Stimulated activated CD8-positive, alpha-beta memory T cell treated with anti-CD3 and anti-CD28 coated beads, Interleukin-12 subunit alpha, Interleukin-12 subunit beta, amount 100 ng/mL, for 4 hours (primary cell): ENCODE data around the gene FPGS.
"Not testable (repeated sequence)": the region's sequence is repeated elsewhere in the genome, so short reads cannot be mapped to it uniquely, and the experiment has no call there.

Source experiments
- DNase-seq: peaks from one replicate; pipeline ENCODE4 v3.0.0-alpha.2; 2020; ENCODE audit warnings: low read depth

Gene FPGS

DNA sequence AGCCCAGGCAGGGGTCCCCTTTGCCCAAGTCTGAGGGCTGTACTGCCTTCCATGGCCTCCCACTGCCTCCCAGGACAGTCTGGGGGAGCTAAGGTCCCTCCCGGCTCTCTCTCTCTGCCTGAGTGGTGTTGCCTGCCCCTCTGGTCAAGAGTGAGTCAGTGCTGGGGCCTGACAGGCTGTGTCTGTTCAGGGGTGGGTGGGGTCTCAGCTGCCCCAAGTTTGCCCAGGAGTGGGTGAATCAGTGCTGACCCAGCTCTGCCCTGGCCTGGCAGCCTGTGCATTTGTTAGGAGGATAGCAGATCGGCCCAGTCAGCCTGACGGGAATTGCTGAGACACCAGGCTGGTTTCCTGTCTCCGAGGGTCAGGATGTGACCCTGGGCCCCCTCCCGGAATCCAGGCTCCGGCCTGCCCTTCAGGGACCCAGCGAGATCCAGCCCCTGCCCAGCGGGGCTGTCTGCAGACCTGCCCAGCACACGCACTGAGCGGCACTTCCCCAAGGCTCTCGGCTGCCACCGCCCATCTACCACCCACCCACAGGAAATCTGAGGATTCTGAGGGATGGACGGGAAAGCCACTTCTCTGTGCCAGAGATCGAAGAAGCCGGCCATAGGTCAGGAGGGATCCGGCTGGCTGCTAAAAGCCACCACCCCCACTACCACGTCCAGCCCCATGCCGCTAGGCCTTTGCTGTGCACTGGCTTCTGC is 35.8 kb downstream of the FPGS start:
- DNase-seq: no peak

DNA sequence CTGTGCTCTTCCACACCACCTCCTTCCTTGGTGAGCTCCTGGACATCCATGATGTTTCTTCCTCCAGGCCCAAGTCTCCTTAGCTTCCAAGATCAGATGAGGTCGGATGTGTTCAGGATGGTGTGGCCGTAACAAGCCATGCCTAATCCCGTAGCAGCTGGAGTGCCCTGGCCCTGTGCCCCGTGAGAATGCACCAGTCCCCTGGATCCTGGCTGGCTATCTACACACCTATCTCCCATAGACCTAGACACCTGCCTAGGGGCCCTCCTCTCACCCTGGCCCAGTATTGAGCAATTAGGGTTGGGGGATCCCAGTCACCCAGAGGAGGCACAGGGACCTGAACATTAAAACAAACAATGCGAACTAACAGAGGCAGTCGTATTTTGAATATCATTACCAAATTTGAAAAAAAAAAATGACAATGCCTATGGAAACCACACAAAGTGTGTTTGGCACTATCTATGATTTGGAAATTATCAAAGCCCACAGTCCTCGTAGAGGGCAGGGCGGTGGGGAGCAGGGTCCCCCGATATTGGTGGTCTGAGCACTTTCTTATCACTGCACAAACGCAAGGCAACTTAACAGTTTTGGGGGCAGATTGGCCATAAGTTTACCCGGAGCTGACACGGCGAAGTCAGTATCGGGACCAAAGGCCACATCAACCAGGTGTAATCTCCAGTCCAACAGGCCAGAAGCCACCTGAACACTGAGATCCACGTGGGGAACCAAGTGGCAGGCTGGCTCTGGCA is 38.6 kb downstream of the FPGS start:
- no peak for DNase-seq

DNA sequence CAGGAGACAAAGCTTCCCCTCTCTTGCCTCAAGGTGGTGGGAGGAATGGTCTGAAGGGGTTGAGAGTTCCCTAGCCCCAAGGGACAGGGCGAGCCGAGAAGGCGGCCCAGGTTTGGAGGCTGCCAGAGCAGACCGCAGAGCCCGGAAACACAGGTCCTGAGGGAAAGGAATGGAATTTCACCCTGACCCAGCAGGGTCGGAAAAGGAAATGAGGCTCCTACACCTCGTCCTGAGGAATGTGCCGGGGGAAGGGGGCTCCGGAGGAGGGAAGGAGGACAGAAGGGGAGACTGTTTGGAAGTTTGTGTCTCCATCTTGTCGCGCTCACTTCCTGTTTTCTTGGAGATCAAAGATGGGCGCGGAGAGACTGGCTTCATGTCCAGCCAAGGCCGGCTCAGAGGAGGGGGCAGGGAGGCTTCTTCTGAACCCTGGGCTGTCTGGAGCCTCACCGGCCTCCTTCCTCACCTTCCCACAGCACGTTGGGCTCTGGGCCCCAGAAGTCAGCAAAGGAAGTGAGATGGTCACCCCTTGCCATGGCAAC is 42.2 kb downstream of the FPGS start:
- DNase-seq: no peak

DNA sequence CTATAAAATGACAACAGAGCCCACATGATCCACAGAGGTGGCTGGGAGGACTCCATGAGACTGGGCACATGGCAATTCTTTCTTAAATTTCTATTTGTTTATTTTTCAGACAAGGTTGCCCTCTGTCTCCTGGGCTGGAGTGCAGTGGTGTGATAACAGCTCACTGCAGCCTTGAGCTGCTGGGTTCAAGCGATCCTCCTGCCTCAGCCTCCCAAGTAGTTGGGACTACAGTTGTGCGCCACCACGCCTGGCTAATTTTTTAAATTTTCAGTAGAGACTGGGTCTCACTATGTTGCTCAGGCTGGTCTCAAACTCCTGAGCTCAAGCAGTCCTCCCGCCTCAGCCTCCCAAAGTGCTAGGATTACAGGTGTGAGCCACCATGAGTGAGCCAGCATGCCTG is 42.9 kb downstream of the FPGS start:
- DNase-seq: not testable (repeated sequence)

- DNase-seq: no peak
Measured at GRCh38 chr9:127846443-127847177, 43.9 kb downstream of the FPGS start.

GRCh38 chr9:127847178-127847510 is 44.5 kb downstream of the FPGS start:
- DNase-seq: no peak

DNA sequence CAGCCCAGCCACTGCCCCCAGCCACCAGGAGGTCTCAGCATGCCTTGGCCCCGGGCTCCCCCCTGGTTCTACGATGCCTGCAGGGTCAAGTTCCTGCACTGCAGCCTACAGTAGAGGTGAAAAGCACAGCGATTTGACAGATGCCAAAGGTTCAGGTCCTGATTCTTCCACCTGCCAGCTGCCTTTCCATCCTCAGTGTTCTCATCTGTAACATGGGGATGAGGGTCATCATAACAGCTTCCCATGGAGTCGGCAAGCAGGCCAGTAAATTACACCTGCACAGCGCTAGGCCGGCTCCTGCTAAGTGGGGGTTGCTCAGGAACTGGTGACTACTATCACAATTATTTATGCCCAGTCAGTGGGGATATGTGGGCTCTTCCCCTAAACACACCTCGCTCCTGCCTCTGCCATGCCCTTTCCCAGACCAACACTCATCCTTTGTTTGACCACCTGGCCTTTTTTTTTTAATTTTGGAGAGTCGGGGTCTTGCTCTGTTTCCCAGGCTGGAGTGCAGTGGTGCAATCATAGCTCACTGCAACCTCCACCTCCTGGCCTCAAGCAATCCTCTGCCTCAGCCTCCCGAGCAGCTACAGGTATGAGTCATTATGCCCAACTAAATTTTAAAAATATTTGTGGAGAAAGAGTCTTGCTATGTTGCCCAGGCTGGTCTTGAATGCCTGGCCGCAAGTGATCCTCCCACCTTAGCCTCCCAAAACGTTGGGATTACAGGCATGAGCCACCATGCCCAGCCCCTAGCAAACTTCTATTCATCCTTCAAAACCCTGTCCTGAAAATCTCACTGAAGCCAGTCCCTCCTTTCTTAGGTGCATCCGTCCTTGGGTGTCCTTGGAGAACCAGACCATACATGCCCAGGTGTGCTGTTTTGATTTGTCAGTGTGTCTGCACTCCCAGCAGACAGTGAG is 45.4 kb downstream of the FPGS start:
- DNase-seq: no peak

GRCh38 chr9:127848756-127849504 is 46.2 kb downstream of the FPGS start:
- no peak for DNase-seq

GRCh38 chr9:127850286-127850830 is 47.7 kb downstream of the FPGS start:
- DNase-seq: no peak

GRCh38 chr9:127852829-127853228 is 50.1 kb downstream of the FPGS start:
- DNase-seq: no peak

GRCh38 chr9:127853312-127854183 is 50.9 kb downstream of the FPGS start:
- no peak for DNase-seq

DNA sequence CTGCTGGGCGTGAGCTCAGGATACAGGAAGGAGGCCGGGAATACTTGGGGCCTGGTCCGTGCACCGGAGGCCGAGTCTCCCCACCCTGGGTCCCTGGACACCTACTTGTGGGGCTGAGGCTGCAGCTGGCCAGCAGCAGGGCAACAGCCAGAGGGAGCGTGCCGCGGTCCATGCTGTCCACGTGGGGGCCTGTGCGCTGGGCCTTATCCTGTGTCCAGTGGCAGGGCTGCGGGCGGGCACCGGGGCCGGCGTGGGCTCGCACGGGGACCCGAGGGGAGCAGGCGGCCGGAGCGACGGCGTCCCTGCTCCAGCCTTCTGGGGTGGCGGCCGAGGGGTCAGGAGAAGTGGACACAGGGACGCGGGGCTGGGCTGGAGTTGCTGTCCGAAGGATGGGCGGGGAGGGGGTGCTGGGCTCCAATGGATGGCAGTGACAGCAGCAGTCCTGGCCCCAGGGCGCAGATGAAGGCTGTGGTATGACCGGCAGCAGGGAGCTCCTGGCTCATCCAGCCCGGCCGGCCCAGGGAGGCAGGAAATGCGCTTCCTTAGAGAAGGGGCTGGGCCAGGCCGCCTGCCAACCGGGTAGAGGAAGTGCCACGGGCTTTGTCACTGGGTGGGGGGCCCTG is 51.6 kb downstream of the FPGS start, which contains the start of gene ENG:
Gene ENG (minus strand): TSS at position 475 of the 623 bp plus-strand sequence. CDS start 303 bp downstream, at position 172.
- DNase-seq: no peak

DNA sequence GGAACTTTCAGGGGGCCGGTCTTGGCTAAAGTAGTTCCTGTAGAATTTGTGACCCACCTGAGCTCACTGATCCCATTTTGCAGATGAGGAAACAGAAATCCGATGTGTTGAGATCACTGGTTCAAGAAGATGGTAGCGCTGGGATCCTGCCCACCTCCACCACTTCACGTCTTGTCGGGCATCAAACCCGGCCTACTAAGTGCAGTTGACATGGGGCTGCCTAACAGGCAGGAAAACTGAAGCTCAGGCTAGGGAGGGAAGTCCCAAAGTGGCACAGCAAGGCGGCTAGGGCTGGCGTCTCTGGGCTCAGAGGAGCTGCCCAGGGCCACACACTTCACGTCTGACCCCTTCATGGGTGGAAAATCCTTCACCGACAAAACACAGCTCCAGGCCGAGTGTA is 52.3 kb downstream of the FPGS start:
- no peak for DNase-seq

- no peak for DNase-seq
Measured at GRCh38 chr9:127855522-127855921, 52.8 kb downstream of the FPGS start.

DNA sequence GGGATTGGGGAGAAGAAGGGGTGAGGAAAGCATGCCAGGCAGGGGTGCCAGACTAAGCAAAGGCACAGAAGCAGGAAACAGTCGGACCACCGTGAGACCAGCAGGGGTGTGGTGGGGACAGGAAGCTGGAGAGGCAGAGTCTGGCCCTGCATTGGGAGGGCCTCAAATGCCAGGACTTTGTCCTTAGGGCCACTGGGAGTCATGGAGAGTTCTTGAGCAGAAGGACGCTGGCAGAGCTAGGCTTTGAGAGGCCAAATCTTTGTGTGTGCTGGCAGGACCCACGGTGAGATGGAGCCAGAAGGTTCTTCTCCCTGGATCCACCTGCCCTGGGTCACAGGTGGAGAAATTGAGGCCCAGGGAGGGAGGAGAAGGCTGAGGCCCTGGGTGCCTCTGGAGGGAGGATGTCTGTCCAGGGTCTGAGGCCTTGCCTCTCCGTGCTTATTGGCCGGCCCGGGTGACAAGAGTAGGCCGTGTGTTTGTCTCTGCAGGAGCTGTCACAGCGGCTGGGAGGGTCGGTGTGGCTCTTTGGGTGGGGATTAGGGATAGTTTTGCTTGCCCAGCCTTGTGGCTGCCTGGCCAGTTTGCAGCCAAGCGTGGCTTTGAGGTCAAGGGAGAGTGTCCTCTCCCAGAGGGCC is 53.5 kb downstream of the FPGS start:
- DNase-seq: no peak

GRCh38 chr9:127856729-127857116 is 54.0 kb downstream of the FPGS start:
- no peak for DNase-seq

DNA sequence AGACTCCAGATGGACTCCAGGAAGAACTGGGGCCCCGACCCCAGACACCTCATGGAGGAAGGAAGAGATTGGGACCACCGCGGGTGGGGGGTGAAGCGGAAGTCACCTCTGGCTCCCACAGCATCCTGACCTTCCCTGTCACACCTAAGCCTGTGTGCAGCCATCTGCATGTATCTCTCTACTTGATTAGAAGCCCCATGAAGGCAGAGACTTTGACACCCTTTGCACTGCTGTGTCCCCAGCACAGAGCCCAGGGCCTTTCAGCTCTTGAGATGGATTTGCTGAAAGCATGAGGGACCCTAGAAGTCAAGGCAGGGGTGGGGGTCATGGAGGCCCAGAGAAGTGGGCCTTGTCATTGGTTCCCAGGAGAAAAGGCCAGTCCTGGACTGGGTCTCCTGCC is 54.6 kb downstream of the FPGS start:
- DNase-seq: no peak

DNA sequence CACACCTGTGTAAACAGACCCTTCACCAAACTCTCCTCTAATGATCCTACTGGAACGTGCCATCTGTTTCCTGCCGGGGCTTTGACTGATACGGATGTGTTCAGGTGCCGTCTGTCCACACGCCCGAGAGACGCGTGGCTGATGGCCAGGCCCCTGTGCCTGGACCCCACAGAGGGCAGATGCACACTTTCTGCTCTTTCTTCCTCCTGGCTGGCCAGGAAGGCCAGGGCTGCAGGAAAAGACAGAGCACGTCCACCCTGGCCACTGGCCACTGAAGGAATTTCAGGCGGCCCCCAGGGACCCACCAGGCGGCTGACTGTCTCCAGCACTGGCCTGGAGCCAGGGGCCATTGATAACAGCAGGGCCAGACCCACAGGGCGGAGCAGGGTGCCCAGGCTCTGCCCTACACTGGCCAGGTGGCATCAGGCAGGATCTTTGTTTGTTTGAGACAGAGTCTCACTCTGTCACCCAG is 55.4 kb downstream of the FPGS start:
- DNase-seq: no peak

- DNase-seq: no peak
Measured at GRCh38 chr9:127860260-127860659, 57.6 kb downstream of the FPGS start.
